ENCODE data around the gene TDRD12. TPM values are rescaled to one million over a fixed set of nuclear protein-coding genes. Genes with fewer than 3 reads are reported as not detected.

Gene TDRD12
- total RNA-seq, 1 experiment from 2014 or later, result 1.3 TPM

DNA sequence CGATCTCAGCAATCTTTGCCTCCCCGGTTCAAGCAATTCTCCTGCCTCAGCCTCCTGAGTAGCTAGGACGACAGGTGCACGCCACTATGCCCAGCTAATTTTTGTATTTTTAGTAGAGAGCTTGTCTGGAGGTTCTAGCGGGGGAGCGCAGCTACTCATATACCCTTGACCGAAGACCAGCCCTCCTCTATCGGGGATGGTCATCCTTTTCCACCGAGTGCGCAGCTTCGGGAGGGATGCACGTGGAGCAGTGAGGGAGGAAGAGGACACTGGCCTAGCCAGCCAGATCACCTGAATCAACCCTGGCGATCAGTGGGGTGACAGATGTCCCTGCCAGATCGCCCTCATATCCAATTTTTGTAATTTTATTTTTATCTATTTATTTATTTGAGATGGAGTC lies 143.2 kb downstream of the TDRD12 start:
- H3K4me3 Mint-ChIP-seq, result no peak overlapping the region
- Histone ChIP-seq H3K27me3 (ENCODE audit: insufficient read depth, low read length) (no peaks in the 10 kb centered on the region), H3T11ph (ENCODE audit: low read length) (no peak overlapping the region), H2AK5ac (ENCODE audit: insufficient read length, low read length) (no peak overlapping the region), H3K9me3 (ENCODE audit: control insufficient read depth, low read depth, low read length) (no peaks in the 10 kb centered on the region), H2BK15ac (ENCODE audit: low read depth, low read length) (no peak overlapping the region), H3K56ac (ENCODE audit: insufficient read length, low read depth, low read length) (no peak overlapping the region), H3K18ac (ENCODE audit: insufficient read length, low read depth, low read length) (no peak overlapping the region), H3K4me2 (ENCODE audit: insufficient read depth, insufficient read length, low read length) (no peak overlapping the region), H3K23ac (ENCODE audit: insufficient read length, low read depth, low read length) (no peak overlapping the region), H3K23me2 (ENCODE audit: insufficient read length, low read depth, low read length, poor library complexity, severe bottlenecking) (no peaks in the 10 kb centered on the region), H3K14ac (ENCODE audit: insufficient read depth, low read length) (no peak overlapping the region), H4K5ac (ENCODE audit: insufficient read length, low read depth, low read length) (no peak overlapping the region), H2BK120ac (ENCODE audit: low read depth, low read length, poor library complexity, severe bottlenecking) (no peak overlapping the region), H4K91ac (ENCODE audit: insufficient read length, low read depth, low read length) (no peak overlapping the region), H2BK20ac (ENCODE audit: low read depth, low read length, poor library complexity, severe bottlenecking) (no peak overlapping the region), H4K20me1 (ENCODE audit: control insufficient read depth, insufficient read depth, insufficient read length) (no peaks in the 10 kb centered on the region), H2AFZ (ENCODE audit: low read length) (no peak overlapping the region), H3K79me1 (ENCODE audit: insufficient read depth, low read depth, low read length, poor library complexity, severe bottlenecking) (no peaks in the 10 kb centered on the region), H3K9ac (ENCODE audit: extremely low read depth, insufficient read length, low read length) (no peak overlapping the region), H3K4ac (ENCODE audit: low read depth, low read length) (no peak overlapping the region), H3K79me2 (ENCODE audit: insufficient read depth, low read length) (no peaks in the 10 kb centered on the region), H2BK5ac (ENCODE audit: insufficient read length, low read length) (no peak overlapping the region), H3K27ac (ENCODE audit: insufficient read length, low read depth, low read length) (no peak overlapping the region), H4K8ac (replicated peaks; ENCODE audit: insufficient read length, low read depth, low read length) (no peak overlapping the region), H3K4me1 (ENCODE audit: insufficient read depth, low read length) (no peaks in the 10 kb centered on the region), H2BK12ac (ENCODE audit: insufficient read length, low read depth, low read length) (no peak overlapping the region)
- no peaks in the 10 kb centered on the region for H3K36me3 Mint-ChIP-seq (ENCODE audit: insufficient read depth in 1 of 3, low read depth in 3 of 3)
- no CpG with 5 or more reads among the region's 14 CpGs for WGBS (ENCODE audit: extremely low coverage, insufficient read length, low lambda C conversion rate)
- TF ChIP-seq, protein P1, sequence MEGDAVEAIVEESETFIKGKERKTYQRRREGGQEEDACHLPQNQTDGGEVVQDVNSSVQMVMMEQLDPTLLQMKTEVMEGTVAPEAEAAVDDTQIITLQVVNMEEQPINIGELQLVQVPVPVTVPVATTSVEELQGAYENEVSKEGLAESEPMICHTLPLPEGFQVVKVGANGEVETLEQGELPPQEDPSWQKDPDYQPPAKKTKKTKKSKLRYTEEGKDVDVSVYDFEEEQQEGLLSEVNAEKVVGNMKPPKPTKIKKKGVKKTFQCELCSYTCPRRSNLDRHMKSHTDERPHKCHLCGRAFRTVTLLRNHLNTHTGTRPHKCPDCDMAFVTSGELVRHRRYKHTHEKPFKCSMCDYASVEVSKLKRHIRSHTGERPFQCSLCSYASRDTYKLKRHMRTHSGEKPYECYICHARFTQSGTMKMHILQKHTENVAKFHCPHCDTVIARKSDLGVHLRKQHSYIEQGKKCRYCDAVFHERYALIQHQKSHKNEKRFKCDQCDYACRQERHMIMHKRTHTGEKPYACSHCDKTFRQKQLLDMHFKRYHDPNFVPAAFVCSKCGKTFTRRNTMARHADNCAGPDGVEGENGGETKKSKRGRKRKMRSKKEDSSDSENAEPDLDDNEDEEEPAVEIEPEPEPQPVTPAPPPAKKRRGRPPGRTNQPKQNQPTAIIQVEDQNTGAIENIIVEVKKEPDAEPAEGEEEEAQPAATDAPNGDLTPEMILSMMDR (conservative IDR thresholded peaks at IDR 0.05), result no peak
- 0 out of 4 replicates have a peak, but pooled peaks cover 0 to 2% of the 10 kb centered on the region in 2 experiments for H3K4me1 Mint-ChIP-seq
- no peak for DNase-seq
- H3K27ac Mint-ChIP-seq, result no peak overlapping the region
- no peaks in the 10 kb centered on the region for H3K27me3 Mint-ChIP-seq (ENCODE audit: low read depth)
- no peaks in the 10 kb centered on the region; a peak in 1 of 5 replicates for H3K9me3 Mint-ChIP-seq

Measured in H9 (cell line).